HEK293 (cell line): Measurements from ENCODE around the gene ADAMTS9.

Experiments used
- BCL11A ChIP-seq: fragments of 450-650 bp; formaldehyde crosslinking; IDR thresholded peaks from 2 replicates; pipeline ENCODE4 v1.5.1; 2016; ENCODE audit warnings: low read depth, missing biosample characterization, missing genetic modification characterization
- CTCF ChIP-seq: fragments of 450-650 bp; formaldehyde crosslinking; IDR thresholded peaks from 2 replicates; pipeline ENCODE4 v1.5.1; 2016; ENCODE audit warnings: missing biosample characterization, missing genetic modification characterization
- MYNN ChIP-seq: fragments of 450-650 bp; formaldehyde crosslinking; IDR thresholded peaks from 2 replicates; pipeline ENCODE4 v1.5.1; 2016; ENCODE audit warnings: missing biosample characterization, missing genetic modification characterization, borderline replicate concordance
- ZNF121 ChIP-seq: fragments of 450-650 bp; formaldehyde crosslinking; IDR thresholded peaks from 2 replicates; pipeline ENCODE4 v1.5.1; 2016; ENCODE audit warnings: missing biosample characterization, missing genetic modification characterization
- ZNF274 ChIP-seq, 2 experiments: fragments of 200-500 bp in 1 of 2; fragments of 450-650 bp in 1 of 2; sonication (Bioruptor generic) in 1 of 2; formaldehyde crosslinking in 1 of 2; IDR thresholded peaks; 2 replicates each; pipeline versions ENCODE4 v1.5.1 to v1.6.1; 2014 to 2016; ENCODE audit warnings: borderline replicate concordance in 1 of 2, inconsistent platforms in 1 of 2, low read length in 1 of 2, missing biosample characterization in 1 of 2, missing genetic modification characterization in 1 of 2
- ZSCAN4 ChIP-seq: fragments of 450-650 bp; formaldehyde crosslinking; IDR thresholded peaks from 2 replicates; pipeline ENCODE4 v1.5.1; 2017; ENCODE audit warnings: missing biosample characterization, missing genetic modification characterization
- TF ChIP-seq, protein P1 (sequence below): fragments of 450-650 bp; formaldehyde crosslinking; optimal IDR thresholded peaks from 2 replicates; pipeline ENCODE3; 2016; ENCODE audit warnings: missing biosample characterization, mild to moderate bottlenecking, missing genetic modification characterization
- TF ChIP-seq, protein P2 (sequence below): fragments of 450-650 bp; formaldehyde crosslinking; IDR thresholded peaks from 2 replicates; pipeline ENCODE4 v1.5.1; 2016; ENCODE audit warnings: missing biosample characterization, missing genetic modification characterization

GRCh38 chr3:64509206-64509605, 178.6 kb downstream of the ADAMTS9 start:
- TF ChIP-seq, protein P1, sequence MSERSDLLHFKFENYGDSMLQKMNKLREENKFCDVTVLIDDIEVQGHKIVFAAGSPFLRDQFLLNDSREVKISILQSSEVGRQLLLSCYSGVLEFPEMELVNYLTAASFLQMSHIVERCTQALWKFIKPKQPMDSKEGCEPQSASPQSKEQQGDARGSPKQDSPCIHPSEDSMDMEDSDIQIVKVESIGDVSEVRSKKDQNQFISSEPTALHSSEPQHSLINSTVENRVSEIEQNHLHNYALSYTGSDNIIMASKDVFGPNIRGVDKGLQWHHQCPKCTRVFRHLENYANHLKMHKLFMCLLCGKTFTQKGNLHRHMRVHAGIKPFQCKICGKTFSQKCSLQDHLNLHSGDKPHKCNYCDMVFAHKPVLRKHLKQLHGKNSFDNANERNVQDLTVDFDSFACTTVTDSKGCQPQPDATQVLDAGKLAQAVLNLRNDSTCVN (tag by site-specific recombination) = no peak
- TF ChIP-seq ZSCAN4 (tag by site-specific recombination) (no peak), ZNF121 (tag by site-specific recombination) (no peak), CTCF (tag by site-specific recombination) (no peak), MYNN (tag by site-specific recombination) (no peak), BCL11A (tag by site-specific recombination) (no peak), ZNF274 (IDR thresholded peaks at IDR 0.05; ENCODE audit: low read length) (no peak), ZNF274 (tag by site-specific recombination; IDR thresholded peaks at IDR 0.05; ENCODE audit: borderline replicate concordance) (no peak)
- TF ChIP-seq, protein P2, sequence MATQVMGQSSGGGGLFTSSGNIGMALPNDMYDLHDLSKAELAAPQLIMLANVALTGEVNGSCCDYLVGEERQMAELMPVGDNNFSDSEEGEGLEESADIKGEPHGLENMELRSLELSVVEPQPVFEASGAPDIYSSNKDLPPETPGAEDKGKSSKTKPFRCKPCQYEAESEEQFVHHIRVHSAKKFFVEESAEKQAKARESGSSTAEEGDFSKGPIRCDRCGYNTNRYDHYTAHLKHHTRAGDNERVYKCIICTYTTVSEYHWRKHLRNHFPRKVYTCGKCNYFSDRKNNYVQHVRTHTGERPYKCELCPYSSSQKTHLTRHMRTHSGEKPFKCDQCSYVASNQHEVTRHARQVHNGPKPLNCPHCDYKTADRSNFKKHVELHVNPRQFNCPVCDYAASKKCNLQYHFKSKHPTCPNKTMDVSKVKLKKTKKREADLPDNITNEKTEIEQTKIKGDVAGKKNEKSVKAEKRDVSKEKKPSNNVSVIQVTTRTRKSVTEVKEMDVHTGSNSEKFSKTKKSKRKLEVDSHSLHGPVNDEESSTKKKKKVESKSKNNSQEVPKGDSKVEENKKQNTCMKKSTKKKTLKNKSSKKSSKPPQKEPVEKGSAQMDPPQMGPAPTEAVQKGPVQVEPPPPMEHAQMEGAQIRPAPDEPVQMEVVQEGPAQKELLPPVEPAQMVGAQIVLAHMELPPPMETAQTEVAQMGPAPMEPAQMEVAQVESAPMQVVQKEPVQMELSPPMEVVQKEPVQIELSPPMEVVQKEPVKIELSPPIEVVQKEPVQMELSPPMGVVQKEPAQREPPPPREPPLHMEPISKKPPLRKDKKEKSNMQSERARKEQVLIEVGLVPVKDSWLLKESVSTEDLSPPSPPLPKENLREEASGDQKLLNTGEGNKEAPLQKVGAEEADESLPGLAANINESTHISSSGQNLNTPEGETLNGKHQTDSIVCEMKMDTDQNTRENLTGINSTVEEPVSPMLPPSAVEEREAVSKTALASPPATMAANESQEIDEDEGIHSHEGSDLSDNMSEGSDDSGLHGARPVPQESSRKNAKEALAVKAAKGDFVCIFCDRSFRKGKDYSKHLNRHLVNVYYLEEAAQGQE (tag by site-specific recombination) = no peak
